ENCODE data around the gene GRIP1.

DNA sequence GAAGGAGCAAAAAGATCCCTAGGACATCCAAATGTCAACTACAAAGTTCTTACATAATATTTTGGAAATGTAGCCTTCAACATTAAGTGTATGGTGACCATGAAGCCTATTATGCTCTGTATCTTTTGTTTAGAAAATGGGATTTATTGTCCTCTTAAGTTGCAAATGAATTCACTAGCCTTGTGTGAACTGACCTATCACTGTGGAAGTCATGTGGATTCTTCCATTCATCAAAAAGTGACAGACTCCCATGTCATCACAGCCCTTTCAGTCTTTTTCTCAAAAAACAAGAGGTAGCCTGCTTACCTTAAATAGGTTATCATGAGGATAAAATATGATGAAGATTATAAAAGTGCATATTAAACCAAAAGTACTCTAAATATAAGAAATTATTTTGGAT is 179.9 kb downstream of the GRIP1 start:
- TF ChIP-seq EZH2 (IDR thresholded peaks at IDR 0.05; ENCODE audit: low read length, missing control alignments) (no peak), CTCF (conservative IDR thresholded peaks at IDR 0.05 in 1 of 2, IDR thresholded peaks at IDR 0.05 in 1 of 2; ENCODE audit: low read depth in 1 of 2, low read length in 2 of 2) (no peak)
